Activated CD4-positive, alpha-beta T cell treated with anti-CD3 and anti-CD28 coated beads for 36 hours (primary cell): Measurements from ENCODE around the gene PAK4. TPM values are rescaled to one million over a fixed set of nuclear protein-coding genes. Genes with fewer than 3 reads are reported as not detected.

Experiments
- ATAC-seq: fragments of 200-7000 bp; cut with Tn5 transposase; one replicate; pipeline ENCODE4 v1.10.0; 2021; ENCODE audit warnings: mild to moderate bottlenecking, moderate library complexity
- CTCF ChIA-PET: fragments of 350-600 bp; sonication (Branson Sonifier 250); formaldehyde crosslinking; loops from one replicate; lab custom pipeline; 2021; ENCODE audit warnings: antibody characterized with exemption; lab: Charles Lee
- POLR2A ChIA-PET: fragments of 350-600 bp; sonication (Branson Sonifier 250); formaldehyde crosslinking; loops from one replicate; lab custom pipeline; 2021; ENCODE audit warnings: antibody characterized with exemption, inconsistent platforms; lab: Charles Lee
- DNase-seq: peaks from one replicate; pipeline ENCODE4 v3.0.0-alpha.2; 2020
- H3K27ac Mint-ChIP-seq: one replicate; pipeline ENCODE4 v1.8.0; 2021; ENCODE audit warnings: mixed read lengths
- H3K27me3 Mint-ChIP-seq: one replicate; pipeline ENCODE4 v1.8.0; 2021; ENCODE audit warnings: mixed read lengths
- H3K36me3 Mint-ChIP-seq: one replicate; pipeline ENCODE4 v1.8.0; 2021; ENCODE audit warnings: low read depth, mixed read lengths
- H3K4me1 Mint-ChIP-seq: one replicate; pipeline ENCODE4 v1.8.0; 2021; ENCODE audit warnings: mixed read lengths
- H3K4me3 Mint-ChIP-seq: one replicate; pipeline ENCODE4 v1.8.0; 2021; ENCODE audit warnings: mild to moderate bottlenecking, moderate library complexity, mixed read lengths
- H3K9me3 Mint-ChIP-seq: one replicate; pipeline ENCODE4 v1.8.0; 2021; ENCODE audit warnings: low read depth, mixed read lengths
- intact Hi-C, 2 experiments: fragments of 100-400 bp; cut with DNase I in 1 of 2; cut with micrococcal nuclease in 1 of 2; formaldehyde crosslinking; loops; one replicate each; pipeline versions ENCODE4 v1.14.2 to v1.15.1; 2022 to 2024; cut with DNase I, micrococcal nuclease
- total RNA-seq, 2 experiments: library from RNA; stranded (reverse); gene quantifications; one replicate each; pipeline ENCODE4 v1.2.3, GENCODE V29; 2021

PAK4 gene
- total RNA-seq, 2 experiments from 2014 or later: 14.2 to 22.6 TPM

GRCh38 chr19:39170386-39171231 lies 45.0 kb downstream of the PAK4 start:
- ChIA-PET POLR2A (interaction anchor here (0.7 kb wide), 1 partner anchor 766 kb away, joined by 5 read pairs; no protein-coding TSS in a partner anchor), CTCF (interaction anchor here (0.7 kb wide), 1 partner anchor 432 kb away, joined by 4 read pairs; no protein-coding TSS in a partner anchor)
- Mint-ChIP-seq H3K4me1 (no peaks in the 10 kb centered on the region), H3K27ac (no peak overlapping the region), H3K36me3 (peaks cover 1% of the 10 kb centered on the region), H3K9me3 (no peaks in the 10 kb centered on the region), H3K27me3 (no peaks in the 10 kb centered on the region), H3K4me3 (no peak overlapping the region)
- intact Hi-C loops: no loop called here
- ATAC-seq (no peak), DNase-seq (no peak)

GRCh38 chr19:39171479-39172465 lies 46.2 kb downstream of the PAK4 start:
- Mint-ChIP-seq H3K36me3 (peaks cover 1% of the 10 kb centered on the region), H3K4me3 (no peak overlapping the region), H3K9me3 (no peaks in the 10 kb centered on the region), H3K27me3 (no peaks in the 10 kb centered on the region), H3K27ac (no peak overlapping the region), H3K4me1 (no peaks in the 10 kb centered on the region)
- intact Hi-C loops: no loop called here
- CTCF ChIA-PET: interaction anchor here (0.7 kb wide), 1 partner anchor 433 kb away, joined by 4 read pairs; no protein-coding TSS in a partner anchor
- DNase-seq (no peak), ATAC-seq (no peak)
- POLR2A ChIA-PET: no interaction called here

- Mint-ChIP-seq H3K36me3 (peaks cover 1% of the 10 kb centered on the region), H3K27me3 (no peaks in the 10 kb centered on the region), H3K4me3 (no peak overlapping the region), H3K4me1 (no peaks in the 10 kb centered on the region), H3K27ac (no peak overlapping the region), H3K9me3 (no peaks in the 10 kb centered on the region)
- POLR2A ChIA-PET: no interaction called here
- no peak for DNase-seq
- intact Hi-C loops: no loop called here
- CTCF ChIA-PET: no interaction called here
- no peak for ATAC-seq
Observed at GRCh38 chr19:39172700-39173501, 47.3 kb downstream of the PAK4 start.

- Mint-ChIP-seq H3K4me3 (no peak overlapping the region), H3K27me3 (no peaks in the 10 kb centered on the region), H3K4me1 (no peaks in the 10 kb centered on the region), H3K27ac (no peak overlapping the region), H3K9me3 (no peaks in the 10 kb centered on the region), H3K36me3 (peaks cover 6% of the 10 kb centered on the region)
- CTCF ChIA-PET: no interaction called here
- no peak for ATAC-seq
- intact Hi-C loops: no loop called here
- no peak for DNase-seq
- POLR2A ChIA-PET: no interaction called here
Observed at GRCh38 chr19:39173502-39173991, 48.0 kb downstream of the PAK4 start.

GRCh38 chr19:39174142-39174541 lies 48.6 kb downstream of the PAK4 start:
- ChIA-PET POLR2A (no interaction called here), CTCF (no interaction called here)
- ATAC-seq (no peak), DNase-seq (no peak)
- Mint-ChIP-seq H3K27ac (no peak overlapping the region), H3K4me3 (no peak overlapping the region), H3K27me3 (no peaks in the 10 kb centered on the region), H3K36me3 (peaks cover 6% of the 10 kb centered on the region), H3K4me1 (no peaks in the 10 kb centered on the region), H3K9me3 (no peaks in the 10 kb centered on the region)
- intact Hi-C loops: no loop called here

- Mint-ChIP-seq H3K4me1 (no peaks in the 10 kb centered on the region), H3K4me3 (no peak overlapping the region), H3K36me3 (peaks cover 6% of the 10 kb centered on the region), H3K27me3 (no peaks in the 10 kb centered on the region), H3K27ac (no peak overlapping the region), H3K9me3 (no peaks in the 10 kb centered on the region)
- intact Hi-C loops: no loop called here
- ChIA-PET CTCF (interaction anchor here (1.4 kb wide), 1 partner anchor 12 kb away, joined by 4 read pairs; no protein-coding TSS in a partner anchor), POLR2A (no interaction called here)
- no peak for DNase-seq
- no peak for ATAC-seq
Observed at GRCh38 chr19:39174558-39175544, 49.3 kb downstream of the PAK4 start.

- Mint-ChIP-seq H3K4me3 (no peak overlapping the region), H3K27me3 (no peaks in the 10 kb centered on the region), H3K4me1 (no peaks in the 10 kb centered on the region), H3K27ac (no peak overlapping the region), H3K9me3 (no peaks in the 10 kb centered on the region), H3K36me3 (peaks cover 6% of the 10 kb centered on the region)
- no peak for DNase-seq
- intact Hi-C loops: no loop called here
- no peak for ATAC-seq
- ChIA-PET CTCF (interaction anchor here (0.7 to 1.4 kb wide), 2 partner anchors 11 to 448 kb away, joined by 3 to 4 read pairs; no protein-coding TSS in a partner anchor), POLR2A (no interaction called here)
Observed at GRCh38 chr19:39175564-39175963, 50.0 kb downstream of the PAK4 start.

GRCh38 chr19:39177110-39177699 lies 51.6 kb downstream of the PAK4 start:
- ChIA-PET POLR2A (no interaction called here), CTCF (no interaction called here)
- intact Hi-C loops: no loop called here
- DNase-seq (no peak), ATAC-seq (no peak)
- H3K9me3 Mint-ChIP-seq: no peaks in the 10 kb centered on the region
- H3K4me1 Mint-ChIP-seq: no peaks in the 10 kb centered on the region
- no peak overlapping the region for H3K27ac Mint-ChIP-seq
- H3K27me3 Mint-ChIP-seq: no peaks in the 10 kb centered on the region
- no peak overlapping the region for H3K4me3 Mint-ChIP-seq
- H3K36me3 Mint-ChIP-seq: peaks cover 6% of the 10 kb centered on the region

- Mint-ChIP-seq H3K27ac (no peak overlapping the region), H3K4me3 (no peak overlapping the region), H3K4me1 (no peaks in the 10 kb centered on the region), H3K36me3 (peaks cover 6% of the 10 kb centered on the region), H3K9me3 (no peaks in the 10 kb centered on the region), H3K27me3 (no peaks in the 10 kb centered on the region)
- DNase-seq: no peak
- no peak for ATAC-seq
- POLR2A ChIA-PET: no interaction called here
- intact Hi-C loops: no loop called here
- CTCF ChIA-PET: no interaction called here
Observed at GRCh38 chr19:39177736-39178135, 52.1 kb downstream of the PAK4 start.
